Measurements from ENCODE around the gene OAF. TPM values are rescaled to one million over a fixed set of nuclear protein-coding genes. Genes with fewer than 3 reads are reported as not detected.

The OAF gene
- total RNA-seq, 2 experiments from 2014 or later, result 3.1 to 3.2 TPM

DNA sequence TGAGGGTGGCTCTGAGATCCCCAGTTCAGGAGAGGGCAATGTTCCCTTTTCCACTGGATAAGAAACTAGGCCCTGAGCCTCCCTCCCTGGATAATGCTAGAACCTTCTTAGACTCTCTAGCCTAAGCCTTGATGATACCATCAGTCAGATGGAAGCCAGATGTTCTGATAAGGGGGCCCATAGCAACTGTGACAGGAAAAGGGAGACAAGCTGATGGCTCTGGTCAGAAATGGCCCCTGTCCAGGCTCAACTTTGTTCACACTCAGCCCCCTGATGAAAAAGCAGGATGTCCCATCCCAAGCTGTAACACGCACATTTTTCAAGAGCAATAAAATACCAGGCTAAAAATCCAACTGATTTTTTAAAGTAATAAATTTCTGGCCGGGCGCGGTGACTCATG lies 7.2 kb upstream of the OAF start:
- H3K4me3 ChIP-seq (ENCODE audit: low read length), result no peak overlapping the region
- ChIA-PET POLR2A (no interaction called here), CTCF (no interaction called here)

DNA sequence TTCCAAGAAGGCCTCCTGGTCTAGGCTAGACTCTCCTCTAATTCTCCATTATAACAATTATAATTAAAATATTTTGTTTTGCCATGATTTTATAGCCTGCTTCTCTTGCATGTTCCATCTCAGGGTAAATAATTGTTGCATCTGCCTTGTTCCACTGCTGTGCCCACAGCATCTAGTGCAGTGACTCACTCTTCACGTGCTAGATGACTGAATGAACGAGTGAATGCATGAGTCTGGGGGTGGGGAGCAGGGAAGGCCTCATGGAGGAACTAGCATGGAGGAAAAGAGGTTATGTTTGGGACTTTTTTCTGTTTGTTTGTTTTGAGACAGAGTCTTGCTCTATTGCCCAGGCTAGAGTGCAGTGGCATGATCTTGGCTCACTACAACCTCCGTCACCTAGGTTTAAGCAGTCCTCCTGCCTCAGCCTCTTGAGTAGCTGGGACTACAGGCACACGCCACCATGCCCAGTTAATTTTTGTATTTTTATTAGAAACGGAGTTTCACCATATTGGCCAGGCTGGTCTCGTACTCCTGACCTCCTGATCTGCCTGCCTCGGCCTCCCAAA lies 5.2 kb upstream of the OAF start:
- no peaks in the 10 kb centered on the region for H3K36me3 ChIP-seq (ENCODE audit: insufficient read depth, low read length)
- no peak for ATAC-seq (ENCODE audit: poor library complexity)
- H3K4me3 ChIP-seq (ENCODE audit: low read length), result no peak overlapping the region
- no peaks in the 10 kb centered on the region for H3K9me3 Mint-ChIP-seq
- H3K27me3 Mint-ChIP-seq, result peaks cover 37% of the 10 kb centered on the region
- TF ChIP-seq, protein P1, sequence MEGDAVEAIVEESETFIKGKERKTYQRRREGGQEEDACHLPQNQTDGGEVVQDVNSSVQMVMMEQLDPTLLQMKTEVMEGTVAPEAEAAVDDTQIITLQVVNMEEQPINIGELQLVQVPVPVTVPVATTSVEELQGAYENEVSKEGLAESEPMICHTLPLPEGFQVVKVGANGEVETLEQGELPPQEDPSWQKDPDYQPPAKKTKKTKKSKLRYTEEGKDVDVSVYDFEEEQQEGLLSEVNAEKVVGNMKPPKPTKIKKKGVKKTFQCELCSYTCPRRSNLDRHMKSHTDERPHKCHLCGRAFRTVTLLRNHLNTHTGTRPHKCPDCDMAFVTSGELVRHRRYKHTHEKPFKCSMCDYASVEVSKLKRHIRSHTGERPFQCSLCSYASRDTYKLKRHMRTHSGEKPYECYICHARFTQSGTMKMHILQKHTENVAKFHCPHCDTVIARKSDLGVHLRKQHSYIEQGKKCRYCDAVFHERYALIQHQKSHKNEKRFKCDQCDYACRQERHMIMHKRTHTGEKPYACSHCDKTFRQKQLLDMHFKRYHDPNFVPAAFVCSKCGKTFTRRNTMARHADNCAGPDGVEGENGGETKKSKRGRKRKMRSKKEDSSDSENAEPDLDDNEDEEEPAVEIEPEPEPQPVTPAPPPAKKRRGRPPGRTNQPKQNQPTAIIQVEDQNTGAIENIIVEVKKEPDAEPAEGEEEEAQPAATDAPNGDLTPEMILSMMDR (IDR thresholded peaks at IDR 0.05), result no peak
- DNase-seq, result peak in 2 of 14 experiments; percentile 33 to 53
- peaks cover 4 to 10% of the 10 kb centered on the region in 2 experiments for H3K27me3 ChIP-seq (ENCODE audit: control insufficient read depth in 1 of 2, insufficient read depth in 2 of 2, low read length in 2 of 2)
- H3K27ac ChIP-seq (ENCODE audit: low read depth in 1 of 2, low read length in 2 of 2), result no peak overlapping the region
- intact Hi-C loops (cut with DNase I, micrococcal nuclease), result no loop called here
- H3K9me3 ChIP-seq (ENCODE audit: control insufficient read depth in 1 of 2, insufficient read depth in 1 of 2, low read length in 2 of 2), result no peaks in the 10 kb centered on the region
- ChIA-PET CTCF (no interaction called here), POLR2A (no interaction called here)
- no peak overlapping the region for H3K4me3 Mint-ChIP-seq
- H3K27ac Mint-ChIP-seq, result no peak overlapping the region
- H3K4me1 ChIP-seq (ENCODE audit: insufficient read depth, low read length), result peaks cover 12% of the 10 kb centered on the region
- H3K4me1 Mint-ChIP-seq (ENCODE audit: low read depth), result peaks cover 9% of the 10 kb centered on the region
- peaks cover 5% of the 10 kb centered on the region for H3K36me3 Mint-ChIP-seq (ENCODE audit: low read depth)

More for the DNA sequence above, 7.2 kb upstream of the OAF start:
- H3K36me3 Mint-ChIP-seq (ENCODE audit: low read depth), result no peaks in the 10 kb centered on the region
- H3K27me3 Mint-ChIP-seq, result peaks cover 40% of the 10 kb centered on the region
- no peak overlapping the region for H3K27ac Mint-ChIP-seq
- Histone ChIP-seq H3K9me3 (ENCODE audit: control insufficient read depth in 1 of 2, insufficient read depth in 1 of 2, low read length in 2 of 2) (peaks cover 0 to 4% of the 10 kb centered on the region in 2 experiments), H3K36me3 (ENCODE audit: insufficient read depth, low read length) (no peaks in the 10 kb centered on the region), H3K27me3 (ENCODE audit: control insufficient read depth in 1 of 2, insufficient read depth in 2 of 2, low read length in 2 of 2) (peaks cover 0 to 6% of the 10 kb centered on the region in 2 experiments), H3K4me1 (ENCODE audit: insufficient read depth, low read length) (no peaks in the 10 kb centered on the region), H3K27ac (ENCODE audit: low read depth in 1 of 2, low read length in 2 of 2) (no peak overlapping the region)
- H3K9me3 Mint-ChIP-seq, result no peaks in the 10 kb centered on the region
- H3K4me1 Mint-ChIP-seq (ENCODE audit: low read depth), result no peaks in the 10 kb centered on the region
- ATAC-seq (ENCODE audit: poor library complexity), result no peak
- H3K4me3 Mint-ChIP-seq, result no peak overlapping the region
- intact Hi-C loops (cut with DNase I, micrococcal nuclease), result no loop called here
- no peak for DNase-seq
- TF ChIP-seq, protein P1 (IDR thresholded peaks at IDR 0.05), result no peak

DNA sequence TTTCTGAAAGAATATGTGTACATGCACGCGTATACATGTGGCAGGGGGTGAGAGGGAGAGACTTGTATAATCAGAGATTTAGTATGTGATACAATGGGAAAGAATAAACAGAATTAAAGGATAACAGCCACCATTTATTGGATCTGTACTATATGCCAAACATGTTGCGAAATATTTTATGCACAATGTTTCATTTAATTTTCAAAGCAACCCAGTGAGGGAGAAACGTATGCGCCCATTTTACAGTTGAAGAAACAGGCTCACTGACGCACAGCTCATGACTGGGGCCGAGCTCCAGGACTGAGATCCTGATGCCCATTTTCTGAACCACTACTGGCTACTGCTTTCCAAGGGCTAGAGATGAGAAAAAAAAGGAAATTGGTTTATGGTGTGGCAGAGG lies 3.3 kb upstream of the OAF start:
- Mint-ChIP-seq H3K4me3 (peak overlapping the region; percentile 6), H3K9me3 (no peaks in the 10 kb centered on the region), H3K27ac (no peak overlapping the region), H3K27me3 (peaks cover 31% of the 10 kb centered on the region), H3K36me3 (ENCODE audit: low read depth) (peaks cover 9% of the 10 kb centered on the region), H3K4me1 (ENCODE audit: low read depth) (peaks cover 20% of the 10 kb centered on the region)
- Histone ChIP-seq H3K27me3 (ENCODE audit: control insufficient read depth in 1 of 2, insufficient read depth in 2 of 2, low read length in 2 of 2) (peaks cover 7 to 10% of the 10 kb centered on the region in 2 experiments), H3K4me3 (ENCODE audit: low read length) (no peak overlapping the region), H3K27ac (ENCODE audit: low read depth in 1 of 2, low read length in 2 of 2) (no peak overlapping the region), H3K9me3 (ENCODE audit: control insufficient read depth in 1 of 2, insufficient read depth in 1 of 2, low read length in 2 of 2) (no peaks in the 10 kb centered on the region), H3K36me3 (ENCODE audit: insufficient read depth, low read length) (no peaks in the 10 kb centered on the region), H3K4me1 (ENCODE audit: insufficient read depth, low read length) (peaks cover 23% of the 10 kb centered on the region)
- ChIA-PET POLR2A (no interaction called here), CTCF (interaction anchor here (1.7 kb wide), 1 partner anchor 478 kb away, joined by 3 read pairs; the partner anchor contains the start of gene NECTIN1)
- intact Hi-C loops (cut with DNase I, micrococcal nuclease), result no loop called here
- no peak for ATAC-seq (ENCODE audit: poor library complexity)
- TF ChIP-seq, protein P1 (IDR thresholded peaks at IDR 0.05), result no peak
- no peak for DNase-seq
